Transverse colon (tissue), 4 donors: ENCODE data around the gene RNF152. TPM values are rescaled to one million over a fixed set of nuclear protein-coding genes. Genes with fewer than 3 reads are reported as not detected.

Source experiments
- DNase-seq: peaks from one replicate; pipeline ENCODE4 v3.0.0-alpha.2; 2019
- H3K27ac ChIP-seq, 4 donors: fragments of 200-600 bp; sonication (generic); 2 replicates each; pipeline ENCODE4 v1.5.1; 2016 to 2018; ENCODE audit warnings: inconsistent platforms in 4 of 4
- H3K27me3 ChIP-seq: fragments of 200-600 bp; sonication (generic); 2 replicates; pipeline ENCODE4 v1.5.1; 2017; ENCODE audit warnings: inconsistent platforms
- H3K36me3 ChIP-seq, 4 donors: fragments of 200-600 bp; sonication (generic); 2 replicates each; pipeline ENCODE4 v1.5.1; 2017 to 2019; ENCODE audit warnings: inconsistent platforms in 4 of 4
- H3K4me1 ChIP-seq, 4 donors: fragments of 200-600 bp; sonication (generic); 2 replicates each; pipeline ENCODE4 v1.5.1; 2017 to 2020; ENCODE audit warnings: inconsistent platforms in 4 of 4
- H3K4me3 ChIP-seq, 4 donors: fragments of 200-600 bp; sonication (generic); 1 replicate in 1 of 4; 2 replicates in 3 of 4; pipeline versions ENCODE4 v1.5.1 to v1.6.1; 2017 to 2019; ENCODE audit warnings: inconsistent platforms in 4 of 4
- H3K9me3 ChIP-seq, 2 donors: fragments of 200-600 bp; sonication (generic); 2 replicates each; pipeline ENCODE4 v1.5.1; 2017 to 2019; ENCODE audit warnings: inconsistent platforms in 2 of 2
- CTCF ChIP-seq, 5 experiments: fragments of 200-600 bp in 3 of 5; fragments of 450-650 bp in 2 of 5; sonication (generic) in 3 of 5; IDR thresholded peaks; 1 replicate in 2 of 5; 2 replicates in 3 of 5; pipeline ENCODE4 v1.5.1; 2016 to 2017; ENCODE audit warnings: antibody characterized with exemption in 5 of 5, inconsistent platforms in 3 of 5, mild to moderate bottlenecking in 2 of 5, moderate library complexity in 1 of 5
- EP300 ChIP-seq: sonication (generic); formaldehyde crosslinking; IDR thresholded peaks from one replicate; pipeline ENCODE4 v1.6.1; 2017; ENCODE audit warnings: antibody characterized with exemption, low read depth
- POLR2A ChIP-seq: fragments of 450-650 bp; IDR thresholded peaks from one replicate; pipeline ENCODE4 v1.6.1; 2016; ENCODE audit warnings: antibody characterized with exemption, mild to moderate bottlenecking, moderate library complexity
- POLR2AphosphoS5 ChIP-seq, 3 donors: sonication (generic); formaldehyde crosslinking; IDR thresholded peaks; one replicate each; pipeline ENCODE4 v1.6.1; 2016; ENCODE audit warnings: antibody characterized with exemption in 3 of 3
- WGBS, 2 donors: methylation state at CpG; one replicate each; pipeline ENCODE4 v1.1.5; 2018; ENCODE audit warnings: low coverage in 1 of 2; 5-methylcytosine and 5-hydroxymethylcytosine counted together
- in situ Hi-C, 4 donors: fragments of 200-750 bp; cut with MboI; loops; one replicate each; pipeline versions ENCODE4 v1.15.0 to v1.15.1; 2017; ENCODE audit warnings: low sequenced_read_pairs in 3 of 4, low pct_ligation_motif_present in 1 of 4, low pct_unique_long_range_greater_than_20kb in 1 of 4
- intact Hi-C: fragments of 100-400 bp; cut with DNase I; formaldehyde crosslinking; loops from one replicate; pipeline ENCODE4 v1.15.1; 2023; ENCODE audit warnings: low total_unique reads
- total RNA-seq, 4 donors: library from RNA; depleted of rRNA; stranded (reverse); fragments of >200 nt; gene quantifications; one replicate each; pipeline ENCODE4 v1.1.0, GENCODE V29; 2016

The RNF152 gene
- total RNA-seq, 4 donors from 2014 or later: 29.7 to 340 (median 159) TPM

- in situ Hi-C loops: no loop called here
- WGBS, 2 donors: 83 to 91% methylated on average over 4 to 6 of the region's 6 CpGs
Observed at GRCh38 chr18:61931654-61932379, 39.0 kb upstream of the RNF152 start.

GRCh38 chr18:61929881-61930640 is 37.3 kb upstream of the RNF152 start:
- Histone ChIP-seq H3K27me3 (no peaks in the 10 kb centered on the region), H3K9me3 (no peaks in the 10 kb centered on the region), H3K36me3 (no peaks in the 10 kb centered on the region), H3K4me3 (no peak overlapping the region), H3K4me1 (no peaks in the 10 kb centered on the region), H3K27ac (no peak overlapping the region)
- 34 to 56% methylated on average over 3 of the region's 3 CpGs for WGBS, 2 donors
- DNase-seq: no peak
- in situ Hi-C loops (no loop called here), intact Hi-C loops (no loop called here)
- no peak for TF ChIP-seq POLR2A
- TF ChIP-seq EP300: no peak

More at GRCh38 chr18:61931654-61932379, 39.0 kb upstream of the RNF152 start:
- intact Hi-C loops: no loop called here
- Histone ChIP-seq H3K4me3 (no peak overlapping the region), H3K27me3 (no peaks in the 10 kb centered on the region), H3K9me3 (no peaks in the 10 kb centered on the region), H3K4me1 (no peaks in the 10 kb centered on the region), H3K27ac (no peak overlapping the region), H3K36me3 (no peaks in the 10 kb centered on the region)
- no peak for TF ChIP-seq POLR2AphosphoS5 (IDR thresholded peaks at IDR 0.05)
- no peak for TF ChIP-seq POLR2A
- no peak for TF ChIP-seq CTCF (IDR thresholded peaks at IDR 0.05)
- TF ChIP-seq EP300: no peak
- DNase-seq: no peak

- DNase-seq: no peak
- no peaks in the 10 kb centered on the region for H3K4me1 ChIP-seq
- H3K4me3 ChIP-seq: no peak overlapping the region
- H3K27ac ChIP-seq: no peak overlapping the region
- WGBS, 2 donors: 68 to 75% methylated on average over 4 of the region's 4 CpGs
- in situ Hi-C loops: no loop called here
- no peaks in the 10 kb centered on the region for H3K36me3 ChIP-seq
- no peaks in the 10 kb centered on the region for H3K9me3 ChIP-seq
- intact Hi-C loops: no loop called here
- TF ChIP-seq POLR2AphosphoS5 (IDR thresholded peaks at IDR 0.05) (no peak), POLR2A (no peak), CTCF (IDR thresholded peaks at IDR 0.05) (no peak), EP300 (no peak)
- no peaks in the 10 kb centered on the region for H3K27me3 ChIP-seq
Observed at GRCh38 chr18:61926532-61926931, 33.7 kb upstream of the RNF152 start.

GRCh38 chr18:61924550-61924949 is 31.7 kb upstream of the RNF152 start:
- intact Hi-C loops: no loop called here
- TF ChIP-seq POLR2AphosphoS5 (IDR thresholded peaks at IDR 0.05): no peak
- no peak for TF ChIP-seq POLR2A
- TF ChIP-seq EP300: no peak
- no peak for TF ChIP-seq CTCF (IDR thresholded peaks at IDR 0.05)
- Histone ChIP-seq H3K27me3 (no peaks in the 10 kb centered on the region), H3K9me3 (no peaks in the 10 kb centered on the region), H3K27ac (no peak overlapping the region), H3K4me1 (no peaks in the 10 kb centered on the region), H3K36me3 (no peaks in the 10 kb centered on the region), H3K4me3 (no peak overlapping the region)
- no peak for DNase-seq
- WGBS, 2 donors: 53 to 63% methylated on average over 4 to 5 of the region's 5 CpGs
- in situ Hi-C loops: loop anchor here in 2 of 4 donors (25.0 kb wide), 2 partner anchors 213 to 337 kb away; no protein-coding TSS in a partner anchor
